H1 (cell line): Measurements from ENCODE around the gene CAPN13. TPM values are rescaled to one million over a fixed set of nuclear protein-coding genes. Genes with fewer than 3 reads are reported as not detected.

Experiments
- KDM4A ChIP-seq: IDR thresholded peaks from one replicate; pipeline ENCODE4 v1.7.1; 2012; ENCODE audit warnings: low read depth, mild to moderate bottlenecking, moderate library complexity, low read length, inconsistent platforms; ENCODE audit not compliant: severe bottlenecking
- SAP30 ChIP-seq: fragments of 300-600 bp; sonication (generic); IDR thresholded peaks from 2 replicates; pipeline ENCODE4 v1.7.1; 2012; ENCODE audit warnings: low read length, moderate library complexity, mild to moderate bottlenecking, inconsistent platforms; ENCODE audit not compliant: insufficient read depth, insufficient replicate concordance
- TEAD4 ChIP-seq: IDR thresholded peaks from 2 replicates; pipeline ENCODE4 v1.6.1; 2012; ENCODE audit warnings: low read depth, low read length, inconsistent platforms, mixed read lengths
- polyA plus RNA-seq, 7 experiments: library from polyadenylated mRNA; depleted of rRNA in 3 of 7; stranded (reverse) in 5 of 7; unstranded in 2 of 7; fragments of >200 nt in 5 of 7; fragments of 200-250 nt in 2 of 7; gene quantifications; 1 replicate in 5 of 7; 2 replicates in 1 of 7; 4 replicates in 1 of 7; pipeline versions ENCODE4 v1.2.1 to v1.2.3, GENCODE V29; 2011 to 2013; ENCODE audit warnings: missing spikeins in 2 of 7, mixed read lengths in 2 of 7
- total RNA-seq: library from RNA; stranded (reverse); fragmentation: NEBNext Ultra II Directional; extraction: Animal tissue kit (Norgen Biotek cat#: 25700); gene quantifications from 2 replicates; pipeline ENCODE4 v1.2.1, GENCODE V29; 2021

The CAPN13 gene
- total and polyA plus RNA-seq, 2 of the 8 experiments (the other 6 are each of a cell fraction or from before 2014, with no cell fraction given), result 2.4 TPM

GRCh38 chr2:30809938-30810337 lies 2.7 kb upstream of the CAPN13 start (continued):
- TF ChIP-seq SAP30 (no peak), KDM4A (no peak), TEAD4 (no peak)
- TF ChIP-seq, all 59 proteins: peak for 0
